NCI-H226 (cell line): ENCODE data around the gene EOLA1.
"Not testable (repeated sequence)": the region's sequence is repeated elsewhere in the genome, so short reads cannot be mapped to it uniquely, and the experiment has no call there.

Experiments used
- DNase-seq: peaks from one replicate; pipeline ENCODE4 v3.0.0-alpha.2; 2015

EOLA1 gene

DNA sequence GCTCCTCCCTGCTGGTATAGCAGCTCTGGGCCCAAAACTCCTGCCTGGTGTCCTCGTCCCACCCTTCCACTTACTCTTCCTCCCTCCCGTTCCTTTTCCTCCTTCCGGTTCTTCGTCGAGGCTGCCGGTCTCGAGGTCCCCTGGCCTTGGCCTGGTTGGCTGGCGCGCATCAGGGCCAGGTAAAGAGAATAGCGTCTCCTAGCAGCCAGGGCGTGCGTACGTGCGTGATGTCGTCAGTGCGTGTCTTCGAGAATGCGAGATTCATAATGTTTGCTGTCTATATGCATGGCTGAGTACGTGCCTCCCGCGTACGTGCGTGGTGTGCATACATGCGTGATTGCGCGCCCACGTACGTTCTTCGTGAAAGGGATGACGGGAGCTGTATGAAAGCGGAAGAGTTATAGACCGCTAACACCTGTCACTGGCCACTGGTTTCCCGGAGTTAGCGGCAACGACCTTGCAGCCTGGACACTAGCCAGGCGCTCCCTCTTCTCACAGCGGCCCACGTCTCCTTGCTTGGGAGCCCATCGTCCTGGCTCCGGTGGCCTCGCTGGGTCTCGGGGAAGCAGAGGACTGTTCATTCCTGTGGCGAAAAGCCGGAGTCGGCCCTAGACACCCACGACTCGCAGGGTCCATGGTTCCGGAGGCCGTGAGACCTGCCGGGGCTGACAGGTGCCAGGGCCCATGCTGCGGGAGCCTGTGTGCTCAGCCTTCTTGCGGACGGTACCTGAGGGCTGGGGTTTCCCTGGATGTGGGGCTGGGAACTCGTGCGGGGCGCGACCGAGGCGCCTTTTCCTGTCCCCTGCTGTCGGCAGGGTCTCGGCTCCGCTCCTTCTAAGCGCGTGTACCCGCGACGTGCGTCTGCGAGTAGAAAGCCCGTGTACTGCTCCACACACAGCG lies at the start of gene EOLA1:
EOLA1 (plus strand) TSS at position 392 of the 900 bp plus-strand sequence. CDS start 4,619 bp downstream, outside the sequence.
- DNase-seq: peak; percentile 92

DNA sequence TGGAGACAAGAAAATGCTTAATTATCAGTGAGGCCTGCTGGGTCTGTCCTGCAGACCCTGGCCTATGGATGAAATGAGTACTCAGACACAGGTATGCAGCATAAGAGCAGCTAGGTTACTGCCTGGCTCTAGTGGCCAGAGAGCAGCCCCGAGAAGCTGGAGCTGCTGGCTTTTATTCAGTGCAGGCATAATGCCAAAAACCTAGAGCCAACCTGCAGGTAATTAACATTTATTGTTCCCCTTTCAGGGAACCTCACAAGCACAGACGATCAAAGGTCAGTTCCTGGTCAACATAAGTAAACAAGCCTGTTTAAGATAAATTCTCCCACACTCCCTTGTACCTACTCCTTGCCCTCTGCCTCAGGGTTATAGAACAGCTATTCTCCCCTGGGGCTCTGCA lies 49.0 kb upstream of the EOLA1 start:
- DNase-seq: no peak

- no peak for DNase-seq
Observed at GRCh38 chrX:149493567-149494562, 46.9 kb upstream of the EOLA1 start.

DNA sequence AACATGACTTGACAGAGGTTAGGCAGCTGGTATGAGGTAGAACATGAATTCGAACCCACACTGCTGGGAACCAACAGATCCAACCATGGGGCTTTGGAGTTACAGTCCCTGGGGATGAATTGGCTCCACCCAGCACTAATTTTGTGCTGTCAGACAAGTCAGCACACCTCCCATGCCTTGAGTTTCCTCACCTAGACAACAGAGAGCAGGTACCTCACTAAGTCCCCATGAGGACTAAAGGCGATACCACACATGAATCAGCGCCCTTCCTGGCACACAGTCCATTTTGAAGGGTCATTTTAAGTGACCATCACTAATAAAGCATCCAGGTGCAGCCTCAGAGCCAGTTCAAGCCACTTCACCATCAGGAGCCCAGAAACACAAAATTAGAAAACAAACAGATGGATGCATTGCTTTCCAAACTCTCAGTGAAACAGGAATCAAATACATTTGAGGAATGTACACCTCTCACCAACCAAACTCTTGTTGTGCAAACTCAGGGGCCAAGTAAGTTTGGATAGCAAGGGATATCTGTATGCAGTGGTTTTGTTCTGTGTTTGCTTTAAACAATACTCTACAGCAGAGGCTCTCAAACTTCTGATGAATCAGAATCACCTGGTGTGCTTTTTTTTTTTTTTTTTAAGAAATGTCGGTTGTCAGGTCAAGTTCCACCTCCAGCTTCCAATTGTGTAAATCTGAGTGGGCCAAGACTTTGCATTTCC lies 45.8 kb upstream of the EOLA1 start:
- no peak for DNase-seq

DNA sequence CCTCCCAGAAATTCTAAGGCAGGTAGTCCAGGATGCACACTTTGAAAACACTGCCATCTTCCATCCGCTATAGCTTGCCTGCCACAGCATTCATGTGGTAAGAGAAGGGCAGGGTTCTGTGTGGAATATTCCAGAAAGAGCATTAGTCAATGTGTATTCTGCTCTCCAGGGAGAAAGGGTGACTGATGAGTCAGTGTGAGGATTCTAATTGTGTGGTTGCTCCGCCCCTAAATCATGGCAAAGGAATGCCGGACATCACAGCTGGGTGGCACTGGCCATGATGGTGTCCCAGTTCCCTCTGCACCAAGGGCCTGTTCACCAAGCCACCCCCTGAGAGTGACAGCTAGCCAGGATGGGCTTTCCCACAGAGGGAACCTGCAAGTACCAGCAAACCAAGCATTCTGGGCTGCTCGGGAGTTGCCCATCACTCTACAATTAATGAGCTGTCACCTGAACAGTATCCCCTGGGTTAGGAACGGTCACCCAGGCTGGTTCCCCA lies 45.2 kb upstream of the EOLA1 start:
- peak; percentile 51 for DNase-seq

GRCh38 chrX:149497054-149497453 lies 43.8 kb upstream of the EOLA1 start:
- DNase-seq: no peak

DNA sequence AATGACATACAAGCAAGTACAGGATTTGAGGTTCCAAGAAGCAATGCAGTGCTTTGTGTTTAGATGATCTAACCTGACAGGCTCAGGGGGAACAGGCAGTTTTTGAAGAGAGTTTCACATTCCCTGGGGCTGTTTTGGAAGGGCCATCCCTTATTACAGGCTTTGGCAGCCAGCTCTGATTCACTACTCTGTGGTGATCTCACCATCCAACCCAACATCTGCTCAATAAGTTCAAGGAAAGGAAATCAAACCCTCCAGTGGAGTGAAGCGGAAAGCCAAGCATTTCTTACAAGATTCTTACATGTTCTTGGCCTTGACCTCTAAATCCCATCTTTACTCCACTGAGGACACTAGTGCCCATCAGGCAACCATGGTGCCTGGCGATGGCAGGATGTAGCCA lies 43.2 kb upstream of the EOLA1 start:
- DNase-seq: peak; percentile 29

GRCh38 chrX:149498767-149499166 lies 42.0 kb upstream of the EOLA1 start:
- no peak for DNase-seq

DNA sequence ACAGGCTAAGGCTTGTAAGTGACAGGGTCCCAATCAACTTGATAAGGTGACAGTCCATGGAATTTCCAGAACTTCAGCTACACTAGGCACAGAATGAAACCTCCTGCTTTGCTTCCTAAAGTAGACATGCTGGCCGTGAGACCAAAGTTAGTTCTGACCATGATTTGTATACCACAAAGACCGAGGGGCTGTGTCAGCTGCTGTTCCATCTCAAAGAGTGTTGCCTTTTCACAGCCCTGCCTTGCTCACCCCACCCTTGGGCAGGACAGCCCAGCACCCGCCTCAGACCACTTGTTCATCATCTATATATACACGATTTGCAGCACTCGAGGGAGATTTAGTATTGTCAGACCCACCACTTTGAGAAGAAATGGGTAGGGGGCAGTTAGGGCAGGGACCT lies 41.0 kb upstream of the EOLA1 start:
- DNase-seq: no peak

DNA sequence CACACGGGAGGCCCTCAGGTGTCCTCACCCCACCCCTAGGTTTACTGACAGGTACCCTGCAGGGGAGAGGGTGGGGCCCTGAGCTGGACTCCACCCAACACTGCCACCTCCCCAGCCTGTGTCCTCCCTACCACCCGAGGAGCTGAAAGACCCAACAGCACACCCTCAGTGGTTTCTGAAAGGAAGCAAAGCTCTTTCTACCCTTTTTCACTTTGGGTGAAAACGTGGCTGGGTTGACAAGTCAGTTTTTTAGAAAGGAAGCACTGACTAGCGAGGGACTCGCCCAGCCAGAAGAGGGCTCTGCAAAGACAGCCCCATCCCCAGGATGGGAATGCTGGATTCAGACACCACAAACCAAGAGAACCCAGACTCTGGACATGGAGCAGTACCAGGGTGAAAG lies 37.9 kb upstream of the EOLA1 start:
- not testable (repeated sequence) for DNase-seq

GRCh38 chrX:149503446-149503845 lies 37.4 kb upstream of the EOLA1 start:
- DNase-seq: peak; percentile 10

- no peak for DNase-seq
Observed at GRCh38 chrX:149504226-149504914, 36.4 kb upstream of the EOLA1 start.

GRCh38 chrX:149504915-149505651 lies 35.7 kb upstream of the EOLA1 start, which contains the start of gene IDS:
Gene IDS (minus strand): TSS chrX:149505306. CDS start chrX:149505137, 169 bp downstream.
- peak; percentile 78 for DNase-seq

GRCh38 chrX:149505671-149506070 lies 35.1 kb upstream of the EOLA1 start:
- DNase-seq: no peak

DNA sequence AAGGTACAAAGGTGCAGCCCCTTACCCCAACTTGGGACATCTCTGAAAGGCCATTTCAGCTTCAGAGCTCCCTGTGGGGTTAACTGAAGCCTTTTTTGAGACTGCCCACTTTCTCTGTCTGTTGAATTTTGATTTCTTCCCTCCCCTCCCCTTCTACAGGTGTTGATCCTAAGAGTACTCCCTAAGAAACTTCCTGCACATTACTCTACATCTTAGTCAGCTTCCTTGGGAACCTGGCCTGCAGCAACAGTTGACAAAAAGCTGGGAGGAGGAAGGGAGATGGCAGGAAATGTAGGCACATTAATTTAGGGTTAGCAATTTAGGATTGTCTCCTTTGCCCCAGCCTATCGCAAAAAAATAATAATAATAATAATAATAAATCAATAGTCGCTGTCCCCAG lies 34.5 kb upstream of the EOLA1 start:
- no peak for DNase-seq

DNA sequence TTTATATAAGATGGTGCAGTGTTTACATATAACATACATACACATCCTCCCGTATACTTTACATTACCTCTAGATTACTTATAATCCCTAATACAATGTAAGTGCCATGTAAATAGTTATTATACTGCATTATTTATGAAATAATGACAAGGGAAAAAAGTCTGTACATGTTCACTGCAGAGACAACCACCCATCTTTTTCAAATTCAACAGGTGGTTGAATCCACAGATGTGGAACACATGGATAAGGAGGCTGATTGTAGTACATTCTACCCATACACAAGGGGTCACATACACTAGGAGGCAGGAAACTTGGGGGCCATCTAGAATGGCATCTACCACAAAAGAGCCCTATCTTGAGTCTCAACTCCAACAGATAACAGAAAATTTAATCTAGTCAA lies 32.3 kb upstream of the EOLA1 start:
- DNase-seq: no peak

GRCh38 chrX:149510386-149510785 lies 30.4 kb upstream of the EOLA1 start:
- no peak for DNase-seq

GRCh38 chrX:149511081-149511480 lies 29.7 kb upstream of the EOLA1 start:
- DNase-seq: no peak

DNA sequence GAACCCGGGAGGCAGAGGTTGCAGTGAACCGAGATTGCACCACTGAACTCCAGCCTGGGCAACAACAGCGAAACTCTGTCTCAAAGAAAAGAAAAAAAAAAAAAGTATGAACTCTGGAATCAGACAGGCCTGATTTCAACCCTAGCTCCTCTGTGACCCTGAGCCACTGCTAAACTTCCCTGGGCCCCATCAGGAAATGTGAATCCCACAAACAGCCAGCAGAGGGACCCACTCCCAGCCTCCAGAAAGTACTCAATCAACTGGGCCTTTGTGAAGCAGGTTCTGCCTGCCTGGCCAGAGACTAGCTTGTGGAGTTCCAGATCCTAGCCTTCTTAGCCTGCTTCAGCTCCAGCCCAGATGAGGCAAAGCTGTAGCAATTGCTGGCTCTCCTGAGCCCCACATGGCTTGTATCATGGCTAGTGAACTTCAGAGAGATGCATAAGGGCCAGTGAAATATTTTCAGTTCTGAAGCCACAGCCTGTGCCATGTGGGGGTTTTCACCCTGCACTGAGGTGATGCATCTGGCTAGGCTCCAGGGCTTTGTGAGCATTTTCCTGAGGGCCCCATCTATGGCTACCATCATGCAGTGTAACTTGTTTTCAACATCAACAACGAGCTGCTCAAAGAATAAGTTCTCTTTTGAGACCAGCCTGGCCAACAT lies 28.5 kb upstream of the EOLA1 start:
- DNase-seq: no peak

DNA sequence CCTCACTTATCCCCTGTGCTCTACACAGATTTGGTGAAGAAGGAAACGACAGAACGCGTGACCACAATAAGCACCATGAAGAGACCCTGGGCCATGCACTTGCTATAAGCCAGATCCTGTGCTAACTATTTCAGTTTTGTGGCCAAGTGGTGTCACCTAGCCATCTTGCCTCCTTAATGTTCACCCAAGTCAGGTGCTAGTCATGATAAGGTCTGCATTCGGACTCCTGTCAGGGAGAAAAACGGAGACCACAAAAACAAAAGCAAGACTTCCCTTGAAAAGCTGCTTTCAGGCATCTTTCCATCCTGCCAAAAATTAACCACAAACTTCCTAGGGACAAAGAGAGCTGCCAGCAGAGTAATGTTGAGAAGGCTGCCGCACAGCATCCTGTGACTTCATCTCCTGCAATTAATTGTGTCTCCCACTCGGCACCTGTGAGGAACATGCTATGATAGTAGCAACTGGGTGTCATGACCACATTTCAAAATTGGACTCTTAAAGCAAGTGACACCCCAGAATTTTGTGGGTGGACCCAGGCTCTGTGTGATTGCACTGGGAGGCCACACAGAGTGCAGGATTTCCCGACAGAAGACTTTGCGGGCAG lies 26.9 kb upstream of the EOLA1 start:
- no peak for DNase-seq
